HepG2 (cell line): Measurements from ENCODE around the gene PIP4K2C. TPM values are rescaled to one million over a fixed set of nuclear protein-coding genes. Genes with fewer than 3 reads are reported as not detected.

Experiments
- HES4 ChIP-seq: sonication (generic); formaldehyde crosslinking; IDR thresholded peaks from 2 replicates; pipeline ENCODE4 v1.9.0; 2021; ENCODE audit warnings: mild to moderate bottlenecking, missing genetic modification reagents, borderline replicate concordance
- HIVEP1 ChIP-seq: sonication (generic); formaldehyde crosslinking; IDR thresholded peaks from 2 replicates; pipeline ENCODE4 v1.4.0; 2020; ENCODE audit warnings: mild to moderate bottlenecking, missing genetic modification reagents
- PAWR ChIP-seq: sonication (generic); formaldehyde crosslinking; IDR thresholded peaks from 2 replicates; pipeline ENCODE4 v1.4.0; 2020; ENCODE audit warnings: missing genetic modification reagents, mild to moderate bottlenecking, borderline replicate concordance
- RNF219 ChIP-seq: sonication (generic); formaldehyde crosslinking; IDR thresholded peaks from 2 replicates; pipeline ENCODE4 v1.5.0; 2020; ENCODE audit warnings: mild to moderate bottlenecking, missing genetic modification reagents
- ZBED4 ChIP-seq: sonication (generic); formaldehyde crosslinking; IDR thresholded peaks from 2 replicates; pipeline ENCODE4 v1.4.0; 2020; ENCODE audit warnings: missing genetic modification reagents, borderline replicate concordance
- ZNF256 ChIP-seq: sonication (generic); formaldehyde crosslinking; conservative IDR thresholded peaks from 2 replicates; pipeline ENCODE4 v1.4.0; 2020; ENCODE audit warnings: missing genetic modification reagents
- ZNF329 ChIP-seq: sonication (generic); formaldehyde crosslinking; IDR thresholded peaks from 2 replicates; pipeline ENCODE4 v1.9.0; 2021; ENCODE audit warnings: low read depth, mild to moderate bottlenecking, missing genetic modification reagents
- ZNF512B ChIP-seq: sonication (generic); formaldehyde crosslinking; IDR thresholded peaks from 2 replicates; pipeline ENCODE4 v1.5.1; 2020; ENCODE audit warnings: missing genetic modification reagents, mild to moderate bottlenecking, borderline replicate concordance
- ZNF597 ChIP-seq: sonication (generic); formaldehyde crosslinking; IDR thresholded peaks from 2 replicates; pipeline ENCODE4 v1.5.0; 2020; ENCODE audit warnings: missing genetic modification reagents
- ZNF639 ChIP-seq: conservative IDR thresholded peaks from 2 replicates; pipeline ENCODE4 v1.6.1; 2018; ENCODE audit warnings: missing genetic modification reagents
- ZNF770 ChIP-seq: sonication (generic); formaldehyde crosslinking; IDR thresholded peaks from 2 replicates; pipeline ENCODE4 v1.5.0; 2020; ENCODE audit warnings: mild to moderate bottlenecking, missing genetic modification reagents
- polyA plus RNA-seq, 8 experiments: library from polyadenylated mRNA; depleted of rRNA in 3 of 8; stranded (reverse) in 7 of 8; unstranded in 1 of 8; fragments of >200 nt; fragmentation: Illumina TruSeq in 4 of 8; extraction: Trizol in 4 of 8; gene quantifications; 2 replicates each; pipeline versions ENCODE4 v1.2.1 to v1.2.3, GENCODE V29; 2011 to 2016; ENCODE audit warnings: low read depth in 4 of 8, missing spikeins in 1 of 8, mixed read lengths in 1 of 8; ENCODE audit not compliant: insufficient read depth in 1 of 8
- total RNA-seq, 5 experiments: library from RNA; depleted of rRNA; stranded (reverse); fragments of >200 nt; fragmentation: Illumina TruSeq; extraction: Trizol; gene quantifications; 2 replicates each; pipeline ENCODE4 v1.2.3, GENCODE V29; 2016; ENCODE audit warnings: low read depth in 1 of 5

PIP4K2C gene
- total and polyA plus RNA-seq, 2 of the 13 experiments (the other 11 are each of a cell fraction or from before 2014, with no cell fraction given) = 23.3 to 26.4 TPM

- TF ChIP-seq RNF219 (no peak), HES4 (CRISPR knock-in tag) (no peak), ZNF597 (CRISPR knock-in tag) (no peak), ZBED4 (CRISPR knock-in tag) (no peak), PAWR (CRISPR knock-in tag) (no peak), HIVEP1 (no peak), ZNF512B (CRISPR knock-in tag) (no peak), ZNF329 (CRISPR knock-in tag) (no peak), ZNF639 (CRISPR knock-in tag) (no peak), ZNF770 (CRISPR knock-in tag) (no peak), ZNF256 (CRISPR knock-in tag) (no peak)
Observed at GRCh38 chr12:57619434-57620244, 28.6 kb downstream of the PIP4K2C start (continued).
